ENCODE data around the gene LGR4. TPM values are rescaled to one million over a fixed set of nuclear protein-coding genes. Genes with fewer than 3 reads are reported as not detected.

LGR4 gene
- total RNA-seq, 1 donor from 2014 or later = 154 TPM

DNA sequence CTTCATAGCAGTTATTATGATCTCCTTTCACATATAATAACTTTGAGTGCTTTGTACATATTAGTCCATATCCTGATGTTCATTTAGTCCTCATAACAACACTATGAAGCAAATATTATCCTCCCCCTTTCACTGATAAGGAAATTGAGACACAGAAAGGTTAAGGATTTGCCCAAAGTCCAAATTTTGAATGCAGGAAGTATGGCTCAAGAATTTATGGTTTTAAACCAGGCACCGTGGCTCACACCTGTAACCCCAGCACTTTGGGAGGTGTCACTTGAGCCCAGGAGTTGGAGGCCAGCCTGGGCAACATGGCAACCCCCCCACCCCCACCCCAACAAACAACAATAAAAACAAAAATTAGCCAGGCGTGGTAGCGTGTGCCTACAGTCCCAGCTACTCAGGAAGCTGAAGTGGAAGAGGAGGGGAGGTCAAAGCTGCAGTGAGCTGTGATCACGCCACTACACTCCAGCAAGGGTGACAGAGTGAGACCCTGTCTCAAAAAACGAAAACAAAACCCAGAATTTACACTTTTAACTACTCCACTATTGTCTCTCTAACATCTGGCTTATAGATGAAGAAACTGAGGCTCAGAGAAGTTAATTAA, 118.1 kb downstream of the LGR4 start:
- peaks cover 12% of the 10 kb centered on the region for H3K36me3 Mint-ChIP-seq (ENCODE audit: insufficient read depth)
- H3K9me3 Mint-ChIP-seq (ENCODE audit: low read depth) = no peaks in the 10 kb centered on the region
- H3K4me3 Mint-ChIP-seq (ENCODE audit: low read depth) = no peak overlapping the region
- peaks cover 24% of the 10 kb centered on the region for H3K4me1 Mint-ChIP-seq (ENCODE audit: low read depth)
- H3K27me3 Mint-ChIP-seq = no peaks in the 10 kb centered on the region
- H3K27ac Mint-ChIP-seq = no peak overlapping the region
- no peak for DNase-seq (ENCODE audit: low spot score, unreplicated experiment)
- TF ChIP-seq, protein P1, sequence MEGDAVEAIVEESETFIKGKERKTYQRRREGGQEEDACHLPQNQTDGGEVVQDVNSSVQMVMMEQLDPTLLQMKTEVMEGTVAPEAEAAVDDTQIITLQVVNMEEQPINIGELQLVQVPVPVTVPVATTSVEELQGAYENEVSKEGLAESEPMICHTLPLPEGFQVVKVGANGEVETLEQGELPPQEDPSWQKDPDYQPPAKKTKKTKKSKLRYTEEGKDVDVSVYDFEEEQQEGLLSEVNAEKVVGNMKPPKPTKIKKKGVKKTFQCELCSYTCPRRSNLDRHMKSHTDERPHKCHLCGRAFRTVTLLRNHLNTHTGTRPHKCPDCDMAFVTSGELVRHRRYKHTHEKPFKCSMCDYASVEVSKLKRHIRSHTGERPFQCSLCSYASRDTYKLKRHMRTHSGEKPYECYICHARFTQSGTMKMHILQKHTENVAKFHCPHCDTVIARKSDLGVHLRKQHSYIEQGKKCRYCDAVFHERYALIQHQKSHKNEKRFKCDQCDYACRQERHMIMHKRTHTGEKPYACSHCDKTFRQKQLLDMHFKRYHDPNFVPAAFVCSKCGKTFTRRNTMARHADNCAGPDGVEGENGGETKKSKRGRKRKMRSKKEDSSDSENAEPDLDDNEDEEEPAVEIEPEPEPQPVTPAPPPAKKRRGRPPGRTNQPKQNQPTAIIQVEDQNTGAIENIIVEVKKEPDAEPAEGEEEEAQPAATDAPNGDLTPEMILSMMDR (IDR thresholded peaks at IDR 0.05; ENCODE audit: unreplicated experiment) = no peak

DNA sequence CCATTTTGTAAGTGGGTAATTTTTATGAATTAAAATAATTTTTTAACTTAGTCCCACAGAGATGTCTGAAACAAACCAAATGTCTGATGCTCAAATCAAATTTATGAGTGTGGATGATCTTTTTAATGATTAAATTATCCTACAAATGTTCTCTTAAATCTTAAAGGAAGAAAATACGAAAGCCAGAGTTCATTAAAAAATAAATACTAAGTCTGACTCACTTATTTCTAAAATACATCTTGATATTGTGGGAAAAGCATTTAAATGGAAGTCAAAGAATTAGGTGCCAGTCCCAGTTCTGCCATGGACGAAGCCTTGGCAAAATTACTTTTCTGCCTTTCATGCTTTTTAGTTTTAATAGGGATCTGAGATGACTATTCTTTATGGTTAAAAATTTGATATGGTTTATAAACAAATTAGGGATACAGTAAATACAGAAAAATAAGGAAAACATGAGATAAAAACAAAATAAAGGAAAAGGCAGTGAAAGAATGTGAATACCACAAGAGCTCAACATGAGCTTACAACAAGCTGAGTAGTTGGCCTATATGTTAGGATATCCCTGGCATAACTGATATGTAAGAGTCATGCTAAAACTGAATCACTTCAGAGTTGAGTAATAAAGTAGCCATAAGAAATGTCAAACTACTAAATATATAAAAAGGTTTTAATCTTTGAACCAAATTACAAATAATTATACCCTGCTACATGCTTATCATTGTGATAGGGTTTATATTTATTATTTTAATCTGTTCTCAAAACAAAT, 118.8 kb downstream of the LGR4 start:
- TF ChIP-seq, protein P1 (IDR thresholded peaks at IDR 0.05; ENCODE audit: unreplicated experiment) = no peak
- Mint-ChIP-seq H3K4me3 (ENCODE audit: low read depth) (no peak overlapping the region), H3K27ac (no peak overlapping the region), H3K4me1 (ENCODE audit: low read depth) (peaks cover 23% of the 10 kb centered on the region), H3K9me3 (ENCODE audit: low read depth) (no peaks in the 10 kb centered on the region), H3K36me3 (ENCODE audit: insufficient read depth) (peaks cover 7% of the 10 kb centered on the region), H3K27me3 (no peaks in the 10 kb centered on the region)
- no peak for DNase-seq (ENCODE audit: low spot score, unreplicated experiment)

DNA sequence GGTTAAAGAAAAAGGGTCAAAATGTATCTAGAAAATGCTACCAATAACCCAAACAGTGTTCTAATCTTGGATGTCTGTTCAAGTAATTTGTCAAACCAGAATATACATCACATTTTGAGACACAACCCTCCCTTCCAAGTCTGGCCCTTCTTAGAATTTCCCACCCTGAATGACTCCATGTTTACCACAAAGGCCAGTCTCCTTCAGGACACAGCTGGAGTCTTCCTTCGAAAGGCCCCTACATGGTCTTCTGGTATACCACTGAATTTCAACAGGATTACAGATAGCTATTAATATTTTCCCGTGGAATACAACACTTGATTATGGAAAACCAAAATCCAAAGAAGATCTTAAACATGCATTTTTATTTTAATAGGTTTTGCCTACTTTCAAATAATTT, 119.8 kb downstream of the LGR4 start:
- Mint-ChIP-seq H3K9me3 (ENCODE audit: low read depth) (no peaks in the 10 kb centered on the region), H3K36me3 (ENCODE audit: insufficient read depth) (peaks cover 7% of the 10 kb centered on the region), H3K4me1 (ENCODE audit: low read depth) (peaks cover 30% of the 10 kb centered on the region), H3K27ac (no peak overlapping the region), H3K27me3 (no peaks in the 10 kb centered on the region), H3K4me3 (ENCODE audit: low read depth) (no peak overlapping the region)
- TF ChIP-seq, protein P1 (IDR thresholded peaks at IDR 0.05; ENCODE audit: unreplicated experiment) = no peak
- DNase-seq (ENCODE audit: low spot score, unreplicated experiment) = no peak

DNA sequence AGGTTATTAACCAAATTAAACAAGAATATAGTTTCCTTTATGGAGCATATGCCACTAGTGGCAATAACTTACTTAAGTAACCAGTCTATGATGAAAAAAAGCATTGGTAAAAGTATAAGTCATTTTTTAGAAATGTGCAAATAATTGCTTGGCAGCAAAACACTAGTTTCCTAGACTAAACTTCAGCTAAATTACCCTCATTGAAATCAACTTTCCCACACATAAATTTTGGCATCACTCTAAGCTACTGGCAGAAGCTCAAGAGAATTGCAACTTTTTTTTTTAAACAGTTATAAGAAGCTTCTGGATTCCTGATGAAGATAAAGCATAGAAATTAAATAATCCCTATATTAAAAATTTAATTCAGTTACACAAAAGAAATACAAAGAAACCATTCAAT, 122.1 kb downstream of the LGR4 start:
- H3K4me1 Mint-ChIP-seq (ENCODE audit: low read depth) = peaks cover 37% of the 10 kb centered on the region
- TF ChIP-seq, protein P1 (IDR thresholded peaks at IDR 0.05; ENCODE audit: unreplicated experiment) = no peak
- peaks cover 10% of the 10 kb centered on the region for H3K36me3 Mint-ChIP-seq (ENCODE audit: insufficient read depth)
- no peak overlapping the region for H3K27ac Mint-ChIP-seq
- no peak for DNase-seq (ENCODE audit: low spot score, unreplicated experiment)
- no peaks in the 10 kb centered on the region for H3K9me3 Mint-ChIP-seq (ENCODE audit: low read depth)
- H3K27me3 Mint-ChIP-seq = no peaks in the 10 kb centered on the region
- H3K4me3 Mint-ChIP-seq (ENCODE audit: low read depth) = no peak overlapping the region

DNA sequence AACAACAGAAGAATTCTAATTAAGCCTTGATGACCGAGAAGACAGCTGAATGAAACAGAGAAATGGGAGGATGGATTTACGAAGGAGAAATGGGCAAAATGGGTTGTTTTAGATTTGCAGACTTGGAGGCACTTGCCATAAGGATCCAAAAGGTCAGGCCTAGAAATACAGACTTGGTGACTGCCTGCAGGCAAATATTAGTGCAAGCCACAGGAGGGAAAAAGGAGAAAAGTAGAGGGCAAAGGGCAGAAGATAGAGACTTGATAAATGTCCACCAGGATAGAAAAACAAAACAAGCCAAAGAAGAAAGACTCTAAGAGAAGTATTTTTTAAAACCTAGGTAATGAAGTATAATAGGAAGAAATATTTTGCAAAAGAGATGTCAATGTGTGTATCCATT, 122.7 kb downstream of the LGR4 start:
- H3K36me3 Mint-ChIP-seq (ENCODE audit: insufficient read depth) = peaks cover 11% of the 10 kb centered on the region
- peak overlapping the region; percentile 75 for H3K27ac Mint-ChIP-seq
- DNase-seq (ENCODE audit: low spot score, unreplicated experiment) = no peak
- no peaks in the 10 kb centered on the region for H3K27me3 Mint-ChIP-seq
- TF ChIP-seq, protein P1 (IDR thresholded peaks at IDR 0.05; ENCODE audit: unreplicated experiment) = no peak
- no peaks in the 10 kb centered on the region for H3K9me3 Mint-ChIP-seq (ENCODE audit: low read depth)
- H3K4me3 Mint-ChIP-seq (ENCODE audit: low read depth) = peak overlapping the region; percentile 38
- H3K4me1 Mint-ChIP-seq (ENCODE audit: low read depth) = peaks cover 36% of the 10 kb centered on the region
